Right cardiac atrium (tissue), 5 donors: ENCODE results near the gene ROBO1. TPM values are rescaled to one million over a fixed set of nuclear protein-coding genes. Genes with fewer than 3 reads are reported as not detected.
"Not testable (repeated sequence)": the region's sequence is repeated elsewhere in the genome, so short reads cannot be mapped to it uniquely, and the experiment has no call there.

Source experiments
- ATAC-seq, 2 donors: fragments of 200-7000 bp; cut with Tn5 transposase; one replicate each; pipeline versions ENCODE4 v1.8.0 to v1.9.1; 2020; ENCODE audit warnings: moderate library complexity in 2 of 2, mild to moderate bottlenecking in 1 of 2
- DNase-seq, 3 donors: peaks; one replicate each; pipeline ENCODE4 v3.0.0-alpha.2; 2020
- H3K27ac ChIP-seq: one replicate; pipeline ENCODE4 v1.5.1; 2013; ENCODE audit warnings: mild to moderate bottlenecking, low read length, control low read depth, moderate library complexity
- H3K27me3 ChIP-seq: one replicate; pipeline ENCODE4 v1.6.1; 2013; ENCODE audit not compliant: control insufficient read depth, insufficient read depth
- H3K4me1 ChIP-seq: one replicate; pipeline ENCODE4 v1.6.1; 2013; ENCODE audit warnings: low read length; ENCODE audit not compliant: control insufficient read depth, insufficient read depth
- H3K4me3 ChIP-seq: one replicate; pipeline ENCODE4 v1.5.1; 2013; ENCODE audit warnings: low read length, control low read depth
- H3K9me3 ChIP-seq: one replicate; pipeline ENCODE4 v1.6.1; 2013; ENCODE audit warnings: low read length; ENCODE audit not compliant: control insufficient read depth
- WGBS: extraction: QIAGEN DNeasy Blood & Tissue Kit; methylation state at CpG from one replicate; pipeline ENCODE4 v1.1.7; 2013; 5-methylcytosine and 5-hydroxymethylcytosine counted together
- intact Hi-C, 4 donors: fragments of 100-400 bp; cut with DNase I; formaldehyde crosslinking; loops; one replicate each; pipeline versions ENCODE4 v1.11.0 to v1.14.0; 2022 to 2023
- polyA plus RNA-seq: library from polyadenylated mRNA; stranded (reverse); fragments of 200-250 nt; gene quantifications from one replicate; pipeline ENCODE4 v1.2.3, GENCODE V29; 2013
- total RNA-seq, 4 donors: library from RNA; stranded (reverse); fragmentation: NEBNext Ultra II Directional; extraction: Animal tissue kit (Norgen Biotek cat#: 25700); gene quantifications; one replicate each; pipeline ENCODE4 v1.2.1, GENCODE V29; 2021
- donor health status: healthy with polysubstance abuse.
- donor health status: DM: no; HTN: yes; CAD: no.
- donor health status: DM: no; HTN: no; CAD: no.
- donor health status: DM: no; HTN: yes; CAD: no; lungs with severe emphysema.
- donor health status: DM: yes; HTN: yes; CAD: no.

The ROBO1 gene
- total and polyA plus RNA-seq, 5 donors, result 5.5 to 16.2 (median 13.5) TPM

DNA sequence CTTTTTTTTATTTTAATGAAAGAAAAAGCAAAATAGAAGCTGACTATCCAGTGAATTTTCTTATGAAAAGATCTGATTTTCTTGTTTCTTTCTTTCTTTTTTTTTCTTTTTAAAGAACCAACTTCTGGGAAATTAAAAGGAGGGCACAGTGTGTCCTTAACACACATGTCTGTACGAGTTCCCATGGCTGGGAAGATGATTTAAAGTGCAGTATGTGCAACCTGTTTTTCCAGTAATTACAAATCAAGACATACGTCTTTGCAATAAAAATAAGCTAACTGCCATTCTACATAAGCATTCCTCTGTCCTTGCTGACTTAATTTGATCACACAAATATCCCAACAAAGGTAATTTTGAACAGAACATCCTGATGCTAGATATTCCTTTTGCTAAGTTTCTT is 416.1 kb downstream of the ROBO1 start:
- intact Hi-C loops, result no loop called here
- 58% methylated on average over 2 of the region's 2 CpGs for WGBS
- Histone ChIP-seq H3K27me3 (no peaks in the 10 kb centered on the region), H3K27ac (no peak overlapping the region), H3K9me3 (no peaks in the 10 kb centered on the region), H3K4me3 (no peak overlapping the region), H3K4me1 (no peaks in the 10 kb centered on the region)
- ATAC-seq (no peak), DNase-seq (no peak)

DNA sequence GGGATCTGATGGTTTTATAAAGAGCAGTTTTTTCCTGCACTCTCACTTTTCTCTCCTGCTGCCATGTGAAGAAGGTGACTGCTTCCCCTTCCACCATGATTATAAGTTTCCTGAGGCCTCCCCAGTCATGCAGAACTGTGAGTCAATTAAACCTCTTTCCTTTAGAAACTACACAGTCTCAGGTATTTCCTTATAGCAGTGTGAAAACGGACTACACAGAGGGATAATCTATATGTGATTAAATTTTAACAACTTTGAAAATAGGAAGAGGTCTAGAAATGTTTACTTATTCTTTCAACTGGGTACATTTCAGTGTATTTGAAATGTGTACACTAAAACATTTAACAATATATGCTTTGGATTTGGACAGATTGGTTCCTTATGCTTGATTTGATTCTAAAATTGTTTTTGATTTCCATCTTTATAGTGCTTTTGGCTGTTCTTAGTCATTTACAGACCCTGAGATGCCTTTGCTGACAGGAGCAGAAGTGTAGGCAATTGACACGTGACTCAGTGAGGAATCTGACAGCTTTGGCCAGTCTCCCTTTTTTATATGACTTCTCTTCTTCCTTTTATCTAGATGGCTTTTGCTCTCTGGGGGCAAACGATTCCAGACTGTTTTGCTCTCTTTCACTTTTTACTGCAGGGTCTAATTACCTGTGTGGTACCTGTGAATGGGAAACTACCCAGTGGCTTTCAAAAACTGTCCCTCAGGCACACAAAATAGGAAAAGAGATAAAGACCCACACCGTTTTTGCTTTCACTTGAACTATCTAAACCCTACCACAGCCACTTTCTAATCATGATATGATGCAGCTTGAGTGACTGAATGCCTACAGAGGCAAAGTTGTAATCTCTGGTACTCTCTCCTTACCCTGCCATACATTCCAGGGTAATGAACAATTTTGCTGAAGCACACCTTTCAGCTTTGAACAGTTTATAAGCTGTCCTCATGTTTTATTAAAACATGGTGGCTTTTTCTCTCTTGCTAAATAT is 422.6 kb downstream of the ROBO1 start:
- DNase-seq (no peak), ATAC-seq (no peak)
- no peaks in the 10 kb centered on the region for H3K27me3 ChIP-seq
- no peak overlapping the region for H3K27ac ChIP-seq
- no peak overlapping the region for H3K4me3 ChIP-seq
- WGBS, result 30% methylated on average over 4 of the region's 4 CpGs
- H3K4me1 ChIP-seq, result no peaks in the 10 kb centered on the region
- intact Hi-C loops, result no loop called here
- no peaks in the 10 kb centered on the region for H3K9me3 ChIP-seq

DNA sequence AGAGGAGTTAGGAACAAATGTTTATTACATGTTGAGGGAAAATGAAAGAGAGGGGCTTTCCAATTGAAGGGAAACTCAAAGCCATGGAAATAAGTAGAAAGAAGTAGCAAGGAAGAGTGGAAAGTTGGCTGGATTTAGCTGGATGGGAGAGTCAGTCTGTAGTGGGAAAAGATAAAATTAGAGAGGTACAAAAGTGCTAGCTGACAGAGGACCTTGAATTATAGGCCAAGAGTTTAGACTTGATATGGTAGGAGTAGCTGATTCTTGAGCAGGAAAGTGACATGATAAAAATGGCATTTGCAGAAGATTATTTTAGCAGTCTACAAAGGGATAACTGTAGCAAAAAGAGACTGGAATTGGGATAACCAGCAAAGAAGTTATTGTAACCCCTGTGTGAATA is 425.8 kb downstream of the ROBO1 start:
- DNase-seq, result no peak

DNA sequence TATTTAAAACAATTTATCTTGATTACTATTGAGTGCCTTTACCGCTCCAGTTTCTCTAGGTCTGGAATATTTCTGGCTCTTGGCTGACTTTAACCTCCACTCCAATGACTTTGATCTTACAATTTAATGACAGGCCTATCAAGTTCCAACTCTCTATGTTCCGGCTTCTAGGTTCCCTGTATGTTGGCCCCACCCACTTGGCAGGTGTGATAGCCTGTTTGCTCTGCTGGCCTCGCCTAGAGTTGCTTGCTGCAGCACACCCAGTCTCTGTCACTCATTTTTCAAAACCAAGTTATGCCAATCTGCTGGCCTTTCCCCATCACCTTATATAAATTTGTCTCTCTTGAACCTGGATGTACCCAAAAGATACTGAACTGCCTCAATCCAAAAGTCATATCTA is 428.0 kb downstream of the ROBO1 start:
- Histone ChIP-seq H3K27ac (no peak overlapping the region), H3K27me3 (no peaks in the 10 kb centered on the region), H3K4me1 (no peaks in the 10 kb centered on the region), H3K4me3 (no peak overlapping the region), H3K9me3 (no peaks in the 10 kb centered on the region)
- WGBS, result 68% methylated on average over 3 of the region's 3 CpGs
- intact Hi-C loops, result no loop called here
- no peak for ATAC-seq
- DNase-seq, result peak in 1 of 3 donors; percentile 32

More for the DNA sequence above, 425.8 kb downstream of the ROBO1 start:
- Histone ChIP-seq H3K27ac (no peak overlapping the region), H3K27me3 (no peaks in the 10 kb centered on the region), H3K9me3 (no peaks in the 10 kb centered on the region), H3K4me1 (no peaks in the 10 kb centered on the region), H3K4me3 (no peak overlapping the region)
- intact Hi-C loops, result no loop called here
- peak in 1 of 2 donors; percentile 40 for ATAC-seq

DNA sequence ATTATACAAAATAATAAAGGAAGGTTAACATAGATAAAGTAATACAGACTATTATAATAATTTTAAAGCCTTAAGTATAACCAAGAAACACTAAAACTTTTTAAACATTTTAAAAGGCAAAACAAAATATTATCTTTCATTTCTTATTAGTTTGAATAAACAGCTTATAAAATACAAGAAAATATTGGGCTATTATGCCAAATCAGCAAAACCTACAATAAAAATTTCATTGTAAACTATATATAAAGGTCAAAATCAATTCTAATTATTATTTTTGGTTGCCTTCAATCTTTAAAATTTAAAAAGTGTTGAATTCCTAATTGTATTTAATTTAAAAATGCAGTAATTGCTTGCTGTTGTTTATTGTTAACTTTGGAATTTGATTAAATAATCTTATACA is 430.0 kb downstream of the ROBO1 start:
- ATAC-seq (no peak), DNase-seq (no peak)
- no peak overlapping the region for H3K27ac ChIP-seq
- H3K9me3 ChIP-seq, result no peaks in the 10 kb centered on the region
- no peaks in the 10 kb centered on the region for H3K4me1 ChIP-seq
- no peak overlapping the region for H3K4me3 ChIP-seq
- H3K27me3 ChIP-seq, result no peaks in the 10 kb centered on the region
- intact Hi-C loops, result no loop called here

DNA sequence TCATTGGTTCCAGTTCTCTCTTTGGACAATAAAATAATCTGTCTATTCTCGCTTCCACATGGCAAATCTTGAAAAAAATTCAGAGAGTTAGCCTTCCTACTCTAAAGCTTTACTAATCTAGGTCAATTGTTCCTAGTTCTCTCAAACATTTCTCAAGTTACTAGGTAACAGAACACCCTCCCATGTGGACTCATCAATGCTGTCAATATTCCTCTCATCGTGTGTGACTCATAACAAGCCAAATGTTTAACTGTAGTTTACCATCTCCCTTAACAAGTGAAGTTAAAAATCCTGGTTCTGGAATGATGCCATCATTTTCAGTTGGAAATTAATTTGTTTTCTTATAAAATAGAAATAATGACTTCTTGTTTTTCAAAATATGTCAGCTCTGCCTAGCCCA is 438.6 kb downstream of the ROBO1 start:
- intact Hi-C loops, result no loop called here
- 80% methylated on average over 2 of the region's 2 CpGs for WGBS
- H3K27ac ChIP-seq, result no peak overlapping the region
- no peak for ATAC-seq
- no peaks in the 10 kb centered on the region for H3K4me1 ChIP-seq
- no peaks in the 10 kb centered on the region for H3K27me3 ChIP-seq
- no peak for DNase-seq
- H3K4me3 ChIP-seq, result no peak overlapping the region
- H3K9me3 ChIP-seq, result no peaks in the 10 kb centered on the region

DNA sequence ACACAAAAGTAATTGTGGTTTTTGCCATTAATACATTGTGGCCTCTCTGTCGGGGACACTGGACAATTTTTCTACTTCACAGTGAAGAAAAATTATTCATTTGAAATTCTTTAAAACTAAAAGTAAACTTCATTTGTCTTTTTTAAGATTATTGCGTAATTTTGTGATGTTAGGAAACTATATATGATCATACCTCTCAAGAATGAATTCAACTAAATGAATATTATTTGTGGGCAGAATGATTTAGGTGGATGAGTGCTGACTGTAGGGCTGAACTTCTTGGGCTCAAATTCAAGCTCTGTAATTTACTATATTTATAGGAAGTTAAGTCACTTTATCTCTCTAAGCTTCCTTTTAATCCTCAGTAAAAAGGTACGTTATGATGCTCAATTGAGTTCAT is 441.2 kb downstream of the ROBO1 start:
- intact Hi-C loops, result no loop called here
- Histone ChIP-seq H3K4me1 (no peaks in the 10 kb centered on the region), H3K4me3 (no peak overlapping the region), H3K9me3 (no peaks in the 10 kb centered on the region), H3K27me3 (no peaks in the 10 kb centered on the region), H3K27ac (no peak overlapping the region)
- ATAC-seq, result no peak
- WGBS, result 91% methylated on average over 3 of the region's 3 CpGs
- DNase-seq, result no peak

DNA sequence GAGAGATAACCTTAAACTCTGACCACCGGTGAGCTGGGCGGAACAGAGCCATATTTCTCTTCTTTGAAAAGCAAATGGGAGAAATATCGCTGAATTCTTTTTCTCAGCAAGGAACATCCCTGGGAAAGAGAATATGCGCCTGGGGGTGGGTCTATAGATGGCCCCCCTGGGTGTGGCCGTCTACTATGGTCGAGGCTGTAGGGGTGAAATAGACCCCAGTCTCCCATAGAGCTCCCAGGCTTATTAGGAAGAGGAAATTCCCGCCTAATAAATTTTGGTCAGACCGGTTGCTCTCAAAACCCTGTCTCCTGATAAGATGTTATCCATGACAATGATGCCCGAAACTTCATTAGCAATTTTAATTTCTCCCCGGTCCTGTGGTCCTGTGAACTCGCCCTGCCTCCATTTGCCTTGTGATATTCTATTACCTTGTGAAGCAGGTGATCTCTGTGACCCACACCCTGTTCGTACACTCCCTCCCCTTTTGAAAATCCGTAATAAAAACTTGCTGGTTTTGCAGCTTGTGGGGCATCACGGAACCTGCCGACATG is 441.9 kb downstream of the ROBO1 start:
- H3K4me3 ChIP-seq, H3K9me3 ChIP-seq, ATAC-seq, DNase-seq, intact Hi-C loops, H3K27me3 ChIP-seq, H3K27ac ChIP-seq, H3K4me1 ChIP-seq: not testable (repeated sequence)
- WGBS, result 88% methylated on average over 15 of the region's 15 CpGs

DNA sequence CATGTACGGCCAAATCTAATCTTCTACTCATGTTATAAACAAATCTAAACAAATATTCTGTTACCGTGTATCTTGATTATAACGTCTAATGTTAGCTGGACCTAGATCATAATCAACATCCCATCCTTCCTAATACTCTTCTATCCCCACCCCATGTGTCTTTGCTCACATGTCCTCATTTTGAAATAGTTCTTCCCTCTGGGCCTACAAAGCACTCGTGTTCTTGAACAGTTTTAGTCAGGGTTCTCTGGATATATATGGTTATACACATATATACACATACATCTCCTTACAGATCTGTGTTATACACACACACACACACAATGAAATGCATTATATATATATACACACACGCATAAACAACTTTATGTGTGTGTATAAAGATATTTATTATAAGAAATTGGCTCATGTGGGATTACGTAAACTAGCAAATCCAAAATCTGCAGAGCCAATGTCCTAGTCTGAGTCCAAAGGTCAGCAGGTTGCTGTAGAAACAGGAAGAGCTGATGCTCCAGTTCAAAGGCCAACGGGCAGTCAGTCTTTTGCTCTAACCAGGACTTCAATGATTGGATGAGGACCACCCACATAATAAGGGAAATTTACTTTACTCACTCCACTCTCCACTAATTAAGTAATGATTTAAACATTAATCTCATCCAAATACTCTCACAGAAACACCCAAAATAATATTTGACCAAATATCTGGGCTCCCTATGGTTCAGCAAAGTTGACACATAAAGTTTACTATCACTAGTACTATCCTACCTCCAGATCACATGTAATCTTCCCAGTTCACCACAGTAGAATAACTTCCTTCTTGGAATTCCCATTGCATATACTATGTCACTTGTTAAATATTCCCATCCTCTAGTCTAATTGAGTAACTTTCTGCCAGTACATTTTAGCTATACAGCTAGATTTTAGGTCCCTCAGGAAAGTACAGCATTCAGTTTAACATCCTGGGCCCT is 450.0 kb downstream of the ROBO1 start:
- Histone ChIP-seq H3K4me1 (no peaks in the 10 kb centered on the region), H3K4me3 (no peak overlapping the region), H3K27ac (no peak overlapping the region), H3K9me3 (no peaks in the 10 kb centered on the region), H3K27me3 (no peaks in the 10 kb centered on the region)
- intact Hi-C loops, result no loop called here
- DNase-seq (no peak), ATAC-seq (no peak)
- 86% methylated on average over 7 of the region's 7 CpGs for WGBS

DNA sequence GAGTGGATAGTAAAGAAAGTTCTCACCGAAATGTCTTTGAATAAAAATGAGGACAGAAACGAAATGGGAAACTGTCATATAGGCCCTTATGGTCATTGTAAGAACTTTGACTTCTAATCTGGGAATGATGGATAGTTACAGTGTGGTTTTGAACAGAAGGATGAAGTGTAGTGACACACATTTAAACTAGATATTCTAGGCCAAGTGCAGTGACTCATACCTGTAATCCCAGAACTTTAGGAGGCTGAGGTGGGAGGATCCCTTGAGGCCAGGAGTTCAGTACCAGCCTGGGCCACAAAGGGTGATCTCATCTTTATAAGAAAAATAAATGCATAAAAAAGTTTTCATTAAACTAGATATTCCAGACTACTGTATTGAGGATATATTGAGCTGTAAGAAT is 452.8 kb downstream of the ROBO1 start:
- Histone ChIP-seq H3K4me3 (no peak overlapping the region), H3K27ac (no peak overlapping the region), H3K27me3 (no peaks in the 10 kb centered on the region), H3K4me1 (no peaks in the 10 kb centered on the region), H3K9me3 (no peaks in the 10 kb centered on the region)
- ATAC-seq, result no peak
- no peak for DNase-seq
- intact Hi-C loops, result no loop called here
- 85% methylated on average over 2 of the region's 2 CpGs for WGBS

DNA sequence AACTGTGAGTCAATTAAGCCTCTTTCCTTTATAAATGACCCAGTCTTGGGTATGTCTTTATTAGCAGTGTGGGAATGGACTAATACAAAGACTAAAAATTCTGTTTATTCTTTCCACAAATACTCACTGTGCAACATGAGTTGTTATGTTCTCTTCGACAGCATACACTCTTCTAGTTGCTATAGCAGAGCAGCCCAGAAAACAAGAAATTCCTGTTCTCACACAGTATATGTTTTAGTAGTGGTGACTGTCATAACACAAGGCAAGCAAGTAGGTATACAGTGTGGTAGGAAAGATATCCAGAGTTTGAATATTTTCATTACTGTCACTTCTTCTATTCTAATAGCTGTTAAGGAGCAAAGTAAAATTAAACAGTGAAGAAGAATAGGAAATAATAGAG is 453.3 kb downstream of the ROBO1 start:
- Histone ChIP-seq H3K4me1 (no peaks in the 10 kb centered on the region), H3K4me3 (no peak overlapping the region), H3K27ac (no peak overlapping the region), H3K27me3 (no peaks in the 10 kb centered on the region), H3K9me3 (no peaks in the 10 kb centered on the region)
- ATAC-seq (no peak), DNase-seq (no peak)
- intact Hi-C loops, result no loop called here
- 96% methylated on average over 1 of the region's 1 CpG for WGBS
